Tibial nerve (tissue), 4 donors: ENCODE results near the gene GGTLC1. TPM values are rescaled to one million over a fixed set of nuclear protein-coding genes. Genes with fewer than 3 reads are reported as not detected.

Source experiments
- DNase-seq, 2 donors: peaks; one replicate each; pipeline ENCODE4 v3.0.0-alpha.2; 2019; ENCODE audit warnings: low spot score in 2 of 2
- H3K27ac ChIP-seq, 4 donors: fragments of 200-600 bp; sonication (generic) in 3 of 4; one replicate each; pipeline ENCODE4 v1.5.1; 2017 to 2019; ENCODE audit warnings: mild to moderate bottlenecking in 1 of 4
- H3K27me3 ChIP-seq, 2 donors: fragments of 200-600 bp; sonication (generic) in 1 of 2; one replicate each; pipeline versions ENCODE4 v1.5.1 to v1.6.0; 2017 to 2019
- H3K36me3 ChIP-seq, 3 donors: fragments of 200-600 bp; sonication (generic); one replicate each; pipeline ENCODE4 v1.5.1; 2018 to 2019
- H3K4me1 ChIP-seq, 4 donors: fragments of 200-600 bp; sonication (generic) in 3 of 4; one replicate each; pipeline ENCODE4 v1.5.1; 2017 to 2019
- H3K4me3 ChIP-seq, 4 donors: fragments of 200-600 bp; sonication (generic) in 3 of 4; one replicate each; pipeline ENCODE4 v1.5.1; 2017 to 2019; ENCODE audit warnings: mild to moderate bottlenecking in 1 of 4, moderate library complexity in 1 of 4
- H3K9me3 ChIP-seq, 4 donors: fragments of 200-600 bp; sonication (generic) in 3 of 4; one replicate each; pipeline ENCODE4 v1.5.1; 2017 to 2019
- CTCF ChIP-seq, 5 experiments: fragments of 200-600 bp in 3 of 5; fragments of 450-650 bp in 2 of 5; sonication (generic) in 3 of 5; IDR thresholded peaks; one replicate each; pipeline ENCODE4 v1.5.1; 2016 to 2019; ENCODE audit warnings: antibody characterized with exemption in 5 of 5, mild to moderate bottlenecking in 3 of 5, moderate library complexity in 2 of 5
- EP300 ChIP-seq, 2 donors: sonication (generic); formaldehyde crosslinking; IDR thresholded peaks; one replicate each; pipeline ENCODE4 v1.6.1; 2017; ENCODE audit warnings: antibody characterized with exemption in 2 of 2, mild to moderate bottlenecking in 1 of 2
- POLR2A ChIP-seq, 2 donors: fragments of 450-650 bp; IDR thresholded peaks; one replicate each; pipeline ENCODE4 v1.6.1; 2017; ENCODE audit warnings: antibody characterized with exemption in 2 of 2, mild to moderate bottlenecking in 2 of 2, moderate library complexity in 2 of 2
- WGBS, 2 donors: methylation state at CpG; one replicate each; pipeline ENCODE4 v1.1.5; 2018; 5-methylcytosine and 5-hydroxymethylcytosine counted together
- total RNA-seq, 4 donors: library from RNA; depleted of rRNA; stranded (reverse); fragments of >200 nt; gene quantifications; one replicate each; pipeline ENCODE4 v1.1.0, GENCODE V29; 2016

Gene GGTLC1
- total RNA-seq, result not detected

- TF ChIP-seq EP300 (IDR thresholded peaks at IDR 0.05) (no peak), POLR2A (IDR thresholded peaks at IDR 0.05) (no peak), CTCF (IDR thresholded peaks at IDR 0.05) (no peak)
- 91 to 93% methylated on average over 25 to 26 of the region's 26 CpGs for WGBS, 2 donors
- DNase-seq, result no peak
- no peak within 1 kb of the TSS for H3K27ac ChIP-seq
- H3K27me3 ChIP-seq, result no peaks in the 10 kb centered on the region
- no peaks in the 10 kb centered on the region for H3K36me3 ChIP-seq
- H3K9me3 ChIP-seq, result no peaks in the 10 kb centered on the region
- no peak within 1 kb of the TSS for H3K4me3 ChIP-seq
- H3K4me1 ChIP-seq, result no peaks in the 10 kb centered on the region
Observed at GRCh38 chr20:23988561-23988960, at the start of gene GGTLC1. Gene GGTLC1, minus strand, starts transcription at chr20:23988779. Its CDS starts 2,168 bp downstream, at chr20:23986611.

DNA sequence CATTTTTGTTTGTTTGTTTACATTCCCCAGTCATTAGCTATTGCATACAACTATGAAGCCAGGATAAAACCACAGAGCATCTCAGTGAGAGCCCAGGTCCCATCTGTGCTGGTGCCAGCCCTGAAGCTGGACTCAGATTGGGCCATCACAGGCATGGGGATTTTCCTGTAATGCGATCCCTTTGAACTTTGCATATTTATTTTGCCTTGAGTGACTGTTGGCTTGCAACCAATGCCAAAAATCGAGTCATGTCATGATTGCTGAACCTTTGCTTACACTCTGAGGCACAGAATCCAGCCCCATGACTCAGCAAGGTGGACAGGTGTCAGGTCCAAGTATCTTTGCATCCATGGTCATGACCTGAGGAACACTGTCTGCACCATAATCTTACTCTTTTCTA lies 46.2 kb upstream of the GGTLC1 start:
- H3K4me3 ChIP-seq, result no peak overlapping the region
- no peaks in the 10 kb centered on the region for H3K36me3 ChIP-seq
- H3K9me3 ChIP-seq, result no peaks in the 10 kb centered on the region
- no peaks in the 10 kb centered on the region for H3K4me1 ChIP-seq
- no peaks in the 10 kb centered on the region for H3K27me3 ChIP-seq
- no peak overlapping the region for H3K27ac ChIP-seq
- no peak for DNase-seq
- 46 to 51% methylated on average over 2 of the region's 2 CpGs for WGBS, 2 donors
- TF ChIP-seq EP300 (IDR thresholded peaks at IDR 0.05) (no peak), CTCF (IDR thresholded peaks at IDR 0.05) (no peak), POLR2A (IDR thresholded peaks at IDR 0.05) (no peak)

- no peaks in the 10 kb centered on the region for H3K27me3 ChIP-seq
- no peaks in the 10 kb centered on the region for H3K9me3 ChIP-seq
- 95 to 96% methylated on average over 3 of the region's 3 CpGs for WGBS, 2 donors
- DNase-seq, result no peak
- H3K27ac ChIP-seq, result no peak overlapping the region
- TF ChIP-seq POLR2A (IDR thresholded peaks at IDR 0.05) (no peak), EP300 (IDR thresholded peaks at IDR 0.05) (no peak), CTCF (IDR thresholded peaks at IDR 0.05) (no peak)
- no peaks in the 10 kb centered on the region for H3K4me1 ChIP-seq
- H3K4me3 ChIP-seq, result no peak overlapping the region
- no peaks in the 10 kb centered on the region for H3K36me3 ChIP-seq
Observed at GRCh38 chr20:24033565-24033964, 45.0 kb upstream of the GGTLC1 start.

GRCh38 chr20:24033151-24033550 lies 44.6 kb upstream of the GGTLC1 start:
- DNase-seq, result no peak
- H3K9me3 ChIP-seq, result no peaks in the 10 kb centered on the region
- H3K4me1 ChIP-seq, result no peaks in the 10 kb centered on the region
- no peaks in the 10 kb centered on the region for H3K27me3 ChIP-seq
- no peaks in the 10 kb centered on the region for H3K36me3 ChIP-seq
- H3K4me3 ChIP-seq, result no peak overlapping the region
- no peak for TF ChIP-seq POLR2A (IDR thresholded peaks at IDR 0.05)
- no peak for TF ChIP-seq EP300 (IDR thresholded peaks at IDR 0.05)
- TF ChIP-seq CTCF (IDR thresholded peaks at IDR 0.05), result no peak
- no peak overlapping the region for H3K27ac ChIP-seq

DNA sequence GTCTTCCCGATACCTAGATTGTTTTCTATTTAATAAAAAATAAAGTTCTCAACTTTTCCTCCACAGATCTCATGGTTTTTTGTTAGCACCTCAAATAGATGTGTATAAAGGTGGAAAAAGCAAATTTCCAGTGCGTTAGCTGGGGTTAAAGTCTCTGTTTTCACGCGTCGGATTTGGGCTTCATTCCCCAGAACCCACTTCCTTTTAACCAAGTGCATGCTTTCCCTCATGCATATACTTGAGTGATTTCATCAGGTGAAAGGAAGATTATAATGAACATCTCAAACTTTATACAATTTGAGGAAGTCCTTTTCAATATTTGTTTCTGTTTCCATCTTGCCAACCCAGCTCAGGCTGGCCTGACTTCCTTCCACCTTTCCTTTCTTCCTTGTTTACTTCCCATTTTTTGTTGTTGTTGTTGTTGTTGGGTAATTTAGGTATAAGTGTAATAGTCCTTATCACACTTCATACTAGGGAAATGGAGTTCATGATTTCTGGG lies 43.9 kb upstream of the GGTLC1 start:
- H3K27ac ChIP-seq, result no peak overlapping the region
- DNase-seq, result no peak
- WGBS, 2 donors, result 84 to 94% methylated on average over 5 of the region's 5 CpGs
- no peak for TF ChIP-seq EP300 (IDR thresholded peaks at IDR 0.05)
- TF ChIP-seq CTCF (IDR thresholded peaks at IDR 0.05), result no peak
- no peak for TF ChIP-seq POLR2A (IDR thresholded peaks at IDR 0.05)
- no peaks in the 10 kb centered on the region for H3K9me3 ChIP-seq
- H3K4me1 ChIP-seq, result peaks cover 0 to 4% (median 0%) of the 10 kb centered on the region in 4 donors
- H3K27me3 ChIP-seq, result no peaks in the 10 kb centered on the region
- no peak overlapping the region for H3K4me3 ChIP-seq
- no peaks in the 10 kb centered on the region for H3K36me3 ChIP-seq
